HG02943 (cell line): ENCODE results near the gene MTMR2.
A peak's percentile ranks its signal among the peaks of the same experiment; 100 is the strongest.
"Not testable (repeated sequence)": the region's sequence is repeated elsewhere in the genome, so short reads cannot be mapped to it uniquely, and the experiment has no call there.

Source experiments
- ATAC-seq: cut with Tn5 transposase; IDR thresholded peaks from one replicate; pipeline ENCODE4 v1.9.1; 2021; ENCODE audit warnings: mild to moderate bottlenecking, low read depth, moderate library complexity; ENCODE audit not compliant: unreplicated experiment

MTMR2 gene

DNA sequence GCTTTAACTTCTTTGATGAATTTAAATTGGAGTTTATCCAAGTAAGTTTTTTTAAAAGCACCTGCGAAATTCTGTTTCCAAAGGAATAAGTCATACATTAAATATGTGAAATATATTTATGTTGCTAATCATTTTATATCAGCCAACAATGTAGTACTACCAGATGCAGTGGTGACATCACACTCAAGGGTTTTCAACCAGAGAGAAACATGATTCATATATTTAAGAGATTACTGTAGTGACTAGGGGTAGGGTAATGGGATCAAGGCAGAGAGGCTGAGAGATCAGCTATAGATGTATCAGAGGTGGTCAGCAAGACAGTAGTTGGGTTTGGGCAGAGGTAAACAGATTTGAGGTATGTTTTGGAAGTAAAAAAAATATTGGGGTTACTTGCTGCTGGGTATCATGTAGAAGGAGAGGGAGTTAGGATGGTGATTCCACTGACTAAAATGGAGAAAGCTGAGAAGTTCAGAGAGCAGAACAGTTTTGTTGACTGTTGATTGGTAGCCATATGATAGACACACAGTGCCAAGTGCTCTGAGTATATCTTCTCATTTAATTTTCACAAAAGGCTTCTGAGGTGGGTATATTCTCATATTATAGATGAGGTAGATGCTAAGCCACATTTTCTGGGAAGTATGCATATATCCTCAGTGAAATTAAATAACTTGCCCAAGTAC is 94.2 kb downstream of the MTMR2 start:
- ATAC-seq, result no peak

DNA sequence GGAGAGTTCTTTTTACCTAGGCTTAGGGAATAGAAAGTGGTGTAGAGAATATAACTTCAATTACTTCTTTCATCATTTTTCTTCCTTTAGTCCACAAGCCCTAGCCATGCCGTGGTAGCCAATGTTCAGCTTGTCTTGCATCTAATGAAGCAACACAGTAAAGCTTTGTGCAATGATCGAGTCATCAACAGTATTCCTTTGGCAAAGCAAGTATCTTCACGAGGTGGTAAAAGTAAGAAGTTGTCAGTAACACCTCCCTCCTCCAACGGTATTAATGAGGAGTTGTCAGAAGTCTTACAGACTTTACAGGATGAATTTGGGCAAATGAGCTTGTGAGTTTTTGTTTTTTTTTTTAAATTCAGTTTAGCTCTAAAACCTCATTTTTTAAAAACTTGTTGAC is 96.2 kb downstream of the MTMR2 start:
- ATAC-seq, result no peak

- no peak for ATAC-seq
Observed at GRCh38 chr11:95821640-95822039, 102.3 kb downstream of the MTMR2 start.

GRCh38 chr11:95816037-95816436 is 107.9 kb downstream of the MTMR2 start:
- no peak for ATAC-seq

GRCh38 chr11:95811052-95811451 is 112.9 kb downstream of the MTMR2 start:
- not testable (repeated sequence) for ATAC-seq

GRCh38 chr11:95806464-95806863 is 117.4 kb downstream of the MTMR2 start:
- ATAC-seq, result not testable (repeated sequence)

DNA sequence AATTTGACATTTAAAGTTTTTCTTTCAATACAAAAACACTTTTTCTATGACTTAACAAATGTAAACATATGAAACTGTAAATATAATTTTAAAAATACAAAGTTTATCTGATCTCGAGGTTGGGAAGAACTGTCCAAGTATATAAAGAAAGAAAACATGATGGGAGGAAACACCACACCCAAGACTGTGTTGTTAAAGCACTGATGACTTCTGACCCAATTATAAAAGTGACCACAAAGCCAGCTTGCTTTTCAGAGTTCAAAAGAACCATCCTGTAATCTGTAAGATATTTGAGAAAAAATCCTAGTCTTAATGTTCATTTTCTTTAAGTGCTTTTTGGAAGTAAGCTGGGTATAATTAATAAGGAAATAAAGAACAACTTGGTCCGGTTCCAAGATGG is 118.0 kb downstream of the MTMR2 start:
- no peak for ATAC-seq

DNA sequence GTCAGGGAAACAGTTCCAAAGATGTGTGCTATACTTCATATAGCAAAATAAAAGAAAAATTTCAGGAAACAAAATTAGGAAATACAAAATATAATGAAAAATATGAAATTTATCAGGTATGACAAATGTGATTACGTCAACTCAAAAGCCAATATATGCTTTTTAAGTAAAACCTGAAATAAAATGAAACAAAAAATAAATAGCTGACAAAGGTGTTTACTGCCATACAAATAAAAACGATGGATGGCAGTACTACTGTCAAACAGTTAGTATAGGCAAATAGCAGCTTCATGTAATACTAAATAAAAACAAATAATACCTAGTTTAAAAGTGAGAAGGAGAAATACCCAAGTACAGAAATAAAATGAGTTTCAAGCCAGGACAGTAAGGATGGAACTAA is 119.9 kb downstream of the MTMR2 start:
- ATAC-seq, result no peak

DNA sequence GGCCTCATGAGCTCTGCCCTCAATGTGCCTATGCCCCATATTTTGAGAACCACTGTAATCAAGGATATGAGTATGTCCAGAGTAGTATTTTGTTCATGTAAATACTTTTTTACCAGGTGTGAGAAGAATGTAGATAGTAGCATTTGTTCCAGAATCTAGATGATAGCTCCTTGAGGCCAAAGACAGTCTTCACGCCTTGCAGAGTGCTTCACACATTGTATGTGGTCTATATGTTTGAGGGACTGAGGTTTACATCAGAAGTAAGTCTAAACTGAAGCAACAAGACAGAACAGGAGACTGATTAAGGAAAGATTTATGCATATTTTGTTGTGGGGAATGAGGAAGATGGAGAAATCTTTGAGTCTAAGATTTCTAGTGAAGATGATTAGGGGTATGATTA is 121.1 kb downstream of the MTMR2 start:
- ATAC-seq, result no peak

DNA sequence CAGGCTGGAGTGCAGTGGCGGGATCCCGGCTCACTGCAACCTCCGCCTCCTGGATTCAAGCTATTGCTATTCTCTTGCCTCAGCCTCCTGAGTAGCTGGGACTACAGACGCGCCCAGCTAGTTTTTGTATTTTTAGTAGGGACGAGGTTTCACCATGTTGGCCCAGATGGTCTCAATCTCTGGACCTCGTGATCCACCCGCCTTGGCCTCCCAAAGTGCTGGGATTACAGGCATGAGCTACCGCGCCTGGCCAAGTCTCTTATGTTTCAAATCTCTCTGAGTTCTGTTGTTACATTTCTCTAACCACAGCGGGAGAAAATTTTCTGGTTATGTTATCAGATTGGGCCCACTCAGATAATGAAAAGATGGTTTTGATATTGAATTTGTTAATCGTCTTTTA is 123.5 kb downstream of the MTMR2 start:
- ATAC-seq, result no peak

GRCh38 chr11:95799546-95799945 is 124.4 kb downstream of the MTMR2 start:
- no peak for ATAC-seq

- ATAC-seq, result no peak
Observed at GRCh38 chr11:95796501-95796900, 127.4 kb downstream of the MTMR2 start.

DNA sequence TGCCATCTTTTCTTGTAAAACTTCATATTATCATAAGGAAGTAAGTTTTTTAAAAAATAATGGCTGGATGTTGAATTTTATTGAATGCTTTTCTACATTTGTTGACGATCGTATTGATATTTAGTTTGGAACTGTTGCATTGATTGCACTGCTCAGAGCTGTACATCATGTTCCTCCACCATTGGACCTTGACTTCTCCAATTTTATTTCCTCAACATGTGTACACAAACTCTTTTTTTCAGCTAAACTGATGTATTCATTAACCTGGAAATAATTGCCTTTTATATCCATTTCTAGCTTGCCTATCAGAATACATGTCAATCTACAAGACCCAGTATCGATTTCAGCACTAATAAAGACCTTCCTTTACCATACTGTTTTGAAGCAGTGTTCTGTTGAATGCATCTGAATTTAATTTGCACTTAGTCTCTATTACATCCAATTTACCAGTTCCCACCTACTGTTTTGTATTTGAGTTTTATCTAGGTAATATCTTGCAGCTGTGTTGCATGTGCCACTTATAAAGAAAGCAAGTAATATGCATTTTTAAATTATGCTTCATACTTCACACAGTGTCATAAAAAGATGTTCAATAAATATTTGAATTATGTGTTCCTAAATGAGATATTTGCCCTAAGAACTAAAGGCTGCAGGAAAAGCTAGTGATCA is 128.1 kb downstream of the MTMR2 start:
- ATAC-seq, result no peak

DNA sequence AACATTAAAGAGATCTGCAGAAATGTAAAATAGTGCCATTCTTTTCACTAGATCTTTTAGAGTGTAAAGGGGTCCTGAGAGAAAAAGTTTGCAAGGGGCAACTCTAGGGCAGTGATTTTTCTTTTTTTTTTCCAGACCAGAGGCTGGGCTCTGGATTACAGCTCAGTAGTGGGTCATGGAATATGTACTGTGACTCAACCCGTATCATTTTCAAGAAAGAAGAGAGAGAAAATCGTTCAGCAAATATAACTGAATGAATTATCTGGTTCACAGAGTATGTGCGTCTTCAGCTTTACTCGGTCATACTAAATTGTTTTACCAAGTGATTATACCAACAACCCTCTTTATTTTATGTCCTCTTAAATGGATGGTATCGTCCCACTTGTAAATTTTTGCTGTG is 129.8 kb downstream of the MTMR2 start:
- ATAC-seq, result no peak

GRCh38 chr11:95793116-95793515 is 130.8 kb downstream of the MTMR2 start:
- no peak for ATAC-seq

DNA sequence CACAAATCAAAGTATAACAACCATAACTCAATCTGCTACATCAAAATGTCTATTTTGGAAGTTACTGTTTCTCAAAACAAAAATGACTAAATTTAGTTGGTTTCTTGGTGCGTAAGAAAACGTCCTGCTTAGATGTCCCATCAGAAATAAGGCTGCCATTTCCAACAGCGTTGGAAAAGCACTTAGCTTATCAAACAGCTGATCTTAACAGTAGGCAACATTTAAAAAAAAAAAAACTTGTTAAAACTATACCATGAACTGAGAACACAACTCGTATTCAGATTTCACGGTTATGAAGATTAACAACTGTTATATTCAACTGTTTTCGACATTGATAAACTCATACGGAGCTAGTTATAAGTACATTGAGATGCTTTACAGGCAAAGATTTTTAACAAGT is 131.2 kb downstream of the MTMR2 start:
- ATAC-seq, result no peak

GRCh38 chr11:95792200-95792599 is 131.7 kb downstream of the MTMR2 start:
- ATAC-seq, result no peak

- no peak for ATAC-seq
Observed at GRCh38 chr11:95791709-95792033, 132.2 kb downstream of the MTMR2 start.

- no peak for ATAC-seq
Observed at GRCh38 chr11:95790933-95791708, 132.8 kb downstream of the MTMR2 start.

DNA sequence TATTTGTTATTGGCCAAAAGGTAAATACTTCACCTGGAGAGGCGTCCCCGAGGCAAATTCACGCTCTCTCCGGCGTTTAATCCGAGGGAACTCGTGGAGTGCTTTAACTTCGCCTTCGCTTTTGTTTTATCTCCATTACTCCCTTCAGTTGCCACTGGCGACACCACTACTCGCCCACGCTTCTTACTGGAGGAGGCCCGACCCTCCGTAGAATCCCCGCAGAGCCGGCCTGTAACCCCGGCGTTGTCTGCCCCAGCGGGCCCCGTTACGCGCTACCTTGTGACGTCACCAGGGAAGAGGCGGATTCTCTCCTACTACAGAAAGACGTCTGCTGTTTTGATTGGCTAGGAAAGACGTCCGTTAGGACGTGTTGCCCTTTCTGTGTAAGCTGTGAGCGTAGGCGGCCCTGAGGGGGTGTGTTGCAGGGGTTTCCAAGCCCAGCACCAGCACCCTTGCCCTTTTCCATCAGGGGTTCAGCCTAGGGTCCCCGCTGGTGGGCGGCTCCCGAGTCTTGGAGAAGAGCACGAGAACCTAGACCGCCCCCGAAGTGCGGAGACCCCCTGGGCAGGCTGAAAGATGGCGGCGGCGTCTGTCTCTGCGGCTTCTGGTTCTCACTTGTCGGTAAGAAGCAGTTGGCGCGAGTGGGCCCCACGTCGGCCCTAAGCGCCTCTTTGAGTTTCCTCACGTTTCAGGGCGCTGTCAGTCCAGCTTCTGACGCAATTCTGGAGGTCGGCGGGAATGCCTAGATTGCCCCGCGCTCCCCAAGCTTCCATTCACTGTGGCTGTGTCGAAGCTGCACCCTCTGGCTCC is 133.6 kb downstream of the MTMR2 start, which contains the start of gene CEP57:
CEP57 (plus strand) TSS at position 376 of the 810 bp plus-strand sequence; CDS start at position 577, 201 bp downstream.
- peak; percentile 65 for ATAC-seq
